Upper lobe of right lung (tissue), 1 donor: ENCODE data around the gene PSMC3IP. TPM values are rescaled to one million over a fixed set of nuclear protein-coding genes. Genes with fewer than 3 reads are reported as not detected.
A peak's percentile ranks its signal among the peaks of the same experiment; 100 is the strongest.

Source experiments
- ATAC-seq: fragments of 200-7000 bp; cut with Tn5 transposase; one replicate; pipeline ENCODE4 v1.9.1; 2020; ENCODE audit warnings: mild to moderate bottlenecking, moderate library complexity
- DNase-seq: peaks from one replicate; pipeline ENCODE4 v3.0.0-alpha.2; 2020
- H3K27ac ChIP-seq: fragments of 200-600 bp; one replicate; pipeline ENCODE4 v1.8.0; 2022
- H3K27me3 ChIP-seq: fragments of 200-600 bp; one replicate; pipeline ENCODE4 v1.8.0; 2022; ENCODE audit warnings: mild to moderate bottlenecking
- H3K36me3 ChIP-seq: fragments of 200-600 bp; one replicate; pipeline ENCODE4 v1.8.0; 2022
- H3K4me1 ChIP-seq: fragments of 200-600 bp; one replicate; pipeline ENCODE4 v1.8.0; 2022
- H3K4me3 ChIP-seq: fragments of 200-600 bp; one replicate; pipeline ENCODE4 v1.8.0; 2022; ENCODE audit warnings: mild to moderate bottlenecking
- H3K9me3 ChIP-seq: fragments of 200-600 bp; one replicate; pipeline ENCODE4 v1.8.0; 2022
- CTCF ChIP-seq: fragments of 200-600 bp; IDR thresholded peaks from one replicate; pipeline ENCODE4 v1.8.0; 2022; ENCODE audit warnings: antibody characterized with exemption
- intact Hi-C: fragments of 100-400 bp; cut with DNase I; formaldehyde crosslinking; loops from one replicate; pipeline ENCODE4 v1.11.0; 2022
- total RNA-seq: library from RNA; stranded (reverse); fragmentation: NEBNext Ultra II Directional; extraction: Animal tissue kit (Norgen Biotek cat#: 25700); gene quantifications from one replicate; pipeline ENCODE4 v1.2.1, GENCODE V29; 2021
- donor health status: DM: no; HTN: yes; CAD: no; lungs with severe emphysema.

Gene PSMC3IP
- total RNA-seq, 1 donor from 2014 or later, result 4.2 TPM

GRCh38 chr17:42573095-42573494 is 4.4 kb downstream of the PSMC3IP start:
- intact Hi-C loops, result no loop called here
- no peak for TF ChIP-seq CTCF

GRCh38 chr17:42571435-42572225 is 5.9 kb downstream of the PSMC3IP start:
- Histone ChIP-seq H3K9me3 (no peaks in the 10 kb centered on the region), H3K36me3 (peaks cover 71% of the 10 kb centered on the region), H3K27me3 (no peaks in the 10 kb centered on the region), H3K27ac (peak overlapping the region; percentile 24), H3K4me3 (no peak overlapping the region), H3K4me1 (peaks cover 23% of the 10 kb centered on the region)
- DNase-seq (peak; percentile 68), ATAC-seq (no peak)
- TF ChIP-seq CTCF, result no peak
- intact Hi-C loops, result no loop called here

More at GRCh38 chr17:42573095-42573494, 4.4 kb downstream of the PSMC3IP start:
- DNase-seq, result peak; percentile 4
- Histone ChIP-seq H3K9me3 (no peaks in the 10 kb centered on the region), H3K36me3 (peaks cover 71% of the 10 kb centered on the region), H3K4me1 (peaks cover 15% of the 10 kb centered on the region), H3K4me3 (no peak overlapping the region), H3K27me3 (no peaks in the 10 kb centered on the region), H3K27ac (no peak overlapping the region)
- no peak for ATAC-seq

GRCh38 chr17:42568341-42569111 is 9.0 kb downstream of the PSMC3IP start:
- Histone ChIP-seq H3K9me3 (no peaks in the 10 kb centered on the region), H3K4me1 (peaks cover 42% of the 10 kb centered on the region), H3K4me3 (peak overlapping the region; percentile 97), H3K36me3 (peaks cover 75% of the 10 kb centered on the region), H3K27ac (peak overlapping the region; percentile 97), H3K27me3 (no peaks in the 10 kb centered on the region)
- ATAC-seq, result no peak
- peak; percentile 61 for DNase-seq
- no peak for TF ChIP-seq CTCF
- intact Hi-C loops, result no loop called here

- H3K36me3 ChIP-seq, result peaks cover 60% of the 10 kb centered on the region
- peaks cover 52% of the 10 kb centered on the region for H3K4me1 ChIP-seq
Measured at GRCh38 chr17:42566883-42567573, 10.5 kb downstream of the PSMC3IP start, which contains the start of gene MLX. TSS of gene MLX (plus strand) at chr17:42567100. CDS start at chr17:42567125, 25 bp downstream.

More at GRCh38 chr17:42566883-42567573, 10.5 kb downstream of the PSMC3IP start, which contains the start of gene MLX:
- DNase-seq (peak; percentile 98), ATAC-seq (peak; percentile 84)
- TF ChIP-seq CTCF, result no peak
- peak within 1 kb of the TSS; percentile 97 for H3K27ac ChIP-seq
- no peaks in the 10 kb centered on the region for H3K9me3 ChIP-seq
- H3K4me3 ChIP-seq, result peak within 1 kb of the TSS; percentile 97
- no peaks in the 10 kb centered on the region for H3K27me3 ChIP-seq
- intact Hi-C loops, result no loop called here
